Fibroblast of pulmonary artery (primary cell): Measurements from ENCODE around the gene DPP8.

Source experiments
- DNase-seq: peaks from one replicate; pipeline ENCODE4 v3.0.0-alpha.2; 2010; ENCODE audit warnings: low read depth
- H3K4me3 ChIP-seq: replicated peaks from 2 replicates; pipeline ENCODE4 v1.5.1; 2011; ENCODE audit warnings: low read depth, mild to moderate bottlenecking, control low read depth, low read length, moderate library complexity
- CTCF ChIP-seq: IDR thresholded peaks from 2 replicates; pipeline ENCODE4 v1.5.1; 2011; ENCODE audit warnings: mild to moderate bottlenecking, control low read depth, low read length, inconsistent platforms; ENCODE audit errors: missing control alignments

DPP8 gene

GRCh38 chr15:65393557-65393956, 123.9 kb downstream of the DPP8 start:
- no peak for TF ChIP-seq CTCF

GRCh38 chr15:65393091-65393490, 124.4 kb downstream of the DPP8 start:
- TF ChIP-seq CTCF: no peak
- no peak for DNase-seq
- H3K4me3 ChIP-seq: no peak overlapping the region

More at GRCh38 chr15:65393557-65393956, 123.9 kb downstream of the DPP8 start:
- no peak overlapping the region for H3K4me3 ChIP-seq
- DNase-seq: no peak
